Effector CD8-positive, alpha-beta T cell (primary cell): Measurements from ENCODE around the gene ARHGAP35.
"Not testable (repeated sequence)": the region's sequence is repeated elsewhere in the genome, so short reads cannot be mapped to it uniquely, and the experiment has no call there.

Source experiments
- DNase-seq: peaks from one replicate; lab custom pipeline; 2025; lab: John Stamatoyannopoulos, UW

Gene ARHGAP35

DNA sequence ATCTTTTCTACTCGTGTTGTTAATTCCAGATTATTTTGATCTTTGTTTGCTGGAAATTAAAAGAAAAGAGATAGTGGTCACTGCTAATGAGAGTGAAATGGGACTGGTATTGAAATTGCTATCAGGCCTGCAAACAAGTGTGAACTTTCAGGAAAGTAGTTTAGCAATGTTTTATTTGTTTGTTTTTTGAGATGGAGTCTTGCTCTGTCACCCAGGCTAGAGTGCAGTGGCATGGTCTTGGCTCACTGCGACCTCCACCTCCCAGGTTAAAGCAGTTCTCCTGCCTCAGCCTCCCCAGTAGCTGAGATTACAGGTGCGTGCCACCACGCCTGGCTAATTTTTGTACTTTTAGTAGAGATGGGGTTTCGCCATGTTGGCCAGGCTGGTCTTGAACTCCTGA lies 10.4 kb downstream of the ARHGAP35 start:
- DNase-seq = not testable (repeated sequence)

DNA sequence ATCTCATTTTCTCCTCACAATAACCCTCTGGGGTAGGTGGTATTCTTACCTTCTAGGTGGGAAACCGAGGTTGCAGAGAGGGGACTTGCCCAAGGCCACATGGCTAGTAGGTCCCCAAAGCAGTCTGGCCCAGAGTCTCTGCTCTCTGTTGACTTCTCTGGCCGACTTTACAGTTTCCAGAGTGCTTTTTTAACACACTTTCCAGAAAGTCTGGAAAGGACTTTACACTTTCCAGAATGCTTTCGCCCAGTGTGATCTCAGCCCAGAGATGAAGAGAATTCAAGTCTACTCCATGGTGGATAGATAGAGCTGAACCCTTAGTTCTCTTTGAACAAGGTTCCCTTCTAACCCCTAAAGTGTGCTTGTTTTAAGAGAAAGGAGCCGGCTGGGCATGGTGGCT lies 12.2 kb downstream of the ARHGAP35 start:
- no peak for DNase-seq

DNA sequence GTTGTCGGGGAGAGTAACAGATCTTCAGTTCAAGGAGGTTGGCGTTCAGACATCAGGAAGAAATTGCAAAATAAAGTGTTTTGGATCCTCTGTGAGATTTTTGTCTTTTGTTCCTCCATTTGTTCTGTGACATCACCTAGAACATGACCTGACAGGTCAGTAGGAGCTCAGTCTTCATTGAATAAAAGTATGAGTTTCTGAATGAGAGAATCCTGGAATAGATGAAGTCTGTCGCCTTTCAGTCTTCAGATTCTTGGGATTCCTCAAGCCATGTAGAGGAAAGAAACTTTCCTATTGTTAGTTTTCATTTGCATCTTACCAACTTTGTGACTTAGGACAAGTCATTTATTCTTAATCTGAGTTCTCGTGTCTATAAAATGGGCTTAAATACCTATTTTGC lies 14.4 kb downstream of the ARHGAP35 start:
- no peak for DNase-seq

DNA sequence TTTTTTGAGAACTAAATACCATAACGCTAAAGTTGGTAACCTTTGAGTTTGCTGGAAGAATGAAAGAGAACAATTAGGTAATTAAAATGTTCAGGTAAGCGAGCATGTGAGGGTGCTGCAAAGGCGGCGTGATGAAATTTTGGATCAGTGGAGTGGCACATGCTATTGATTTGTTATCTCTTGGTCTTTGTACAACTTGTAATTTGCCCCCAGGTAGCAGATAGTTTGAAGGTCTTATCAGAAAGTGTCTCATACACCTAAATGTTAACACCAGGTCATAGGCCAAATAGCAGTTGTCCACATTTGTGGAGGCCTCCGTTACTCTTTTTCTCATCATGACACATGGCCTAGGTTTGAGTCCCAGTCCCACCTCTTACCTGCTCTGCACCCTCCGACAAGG lies 14.9 kb downstream of the ARHGAP35 start:
- DNase-seq = no peak

DNA sequence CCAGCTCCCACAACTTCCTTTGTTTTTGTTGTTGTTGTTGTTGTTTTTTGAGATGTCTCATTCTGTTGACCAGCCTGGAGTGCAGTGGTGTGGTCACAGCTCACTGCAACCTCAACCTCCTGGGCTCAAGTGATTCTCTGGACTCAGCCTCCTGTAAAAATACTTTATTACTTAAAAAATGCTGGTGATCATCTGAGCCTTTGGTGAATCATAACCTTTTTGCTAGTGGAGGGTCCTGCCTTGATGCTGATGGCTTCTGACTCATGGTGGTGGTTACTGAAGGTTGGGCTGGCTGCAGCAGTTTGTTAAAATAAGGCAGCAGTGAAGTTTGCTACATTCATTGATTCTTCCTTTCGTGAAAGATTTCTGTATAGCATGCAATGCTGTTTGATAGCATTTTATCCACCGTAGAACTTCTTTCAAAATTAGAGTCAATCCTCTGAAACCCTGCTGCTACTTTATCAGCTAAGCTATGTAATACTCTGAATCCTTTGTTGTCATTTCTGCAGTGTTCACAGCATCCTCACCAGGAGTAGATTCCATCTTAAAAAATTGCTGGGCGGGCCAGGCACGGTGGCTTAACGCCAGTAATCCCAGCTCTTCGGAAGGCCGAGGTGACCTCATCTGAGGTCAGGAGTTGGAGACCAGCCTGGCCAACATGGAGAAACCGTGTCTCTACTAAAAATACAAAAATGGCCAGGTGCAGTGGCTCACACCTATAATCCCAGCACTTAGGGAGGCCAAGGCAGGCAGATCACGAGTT lies 18.0 kb downstream of the ARHGAP35 start:
- no peak for DNase-seq

DNA sequence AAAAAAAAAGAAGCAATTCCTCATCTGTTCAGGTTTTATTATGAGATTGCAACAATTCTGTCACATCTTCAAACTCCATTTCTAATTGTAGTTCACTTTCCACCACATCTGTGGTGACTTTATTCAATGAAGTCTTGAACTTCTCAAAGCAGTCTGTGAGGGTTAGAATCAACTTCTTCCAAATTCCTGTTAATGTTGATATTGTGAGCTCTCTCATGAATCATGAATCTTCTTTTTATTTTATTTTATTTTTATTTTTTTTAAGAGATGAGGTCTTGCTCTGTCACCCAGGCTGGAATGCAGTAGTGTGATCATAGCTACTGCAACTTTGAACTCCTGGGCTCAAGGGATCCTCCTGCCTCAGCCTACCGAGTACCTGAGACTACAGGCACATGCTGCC lies 19.6 kb downstream of the ARHGAP35 start:
- DNase-seq = no peak

DNA sequence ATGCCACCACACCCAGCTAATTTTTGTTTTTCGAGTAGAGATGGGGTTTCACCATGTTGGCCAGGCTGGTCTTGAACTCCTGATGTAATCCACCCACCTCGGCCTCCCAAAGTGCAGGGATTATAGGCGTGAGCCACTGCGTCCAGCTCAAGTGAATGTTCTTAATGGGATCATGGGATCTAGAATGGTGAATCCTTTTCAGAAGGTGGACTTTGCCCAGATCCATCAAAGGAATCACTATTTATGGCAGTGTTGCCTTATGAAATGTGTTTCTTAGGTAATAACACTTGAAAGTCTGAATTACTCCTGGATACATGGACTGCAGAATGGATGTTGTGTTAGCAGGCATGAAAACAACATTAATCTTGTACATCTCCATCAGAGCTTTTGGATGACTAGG lies 20.3 kb downstream of the ARHGAP35 start:
- DNase-seq = no peak

DNA sequence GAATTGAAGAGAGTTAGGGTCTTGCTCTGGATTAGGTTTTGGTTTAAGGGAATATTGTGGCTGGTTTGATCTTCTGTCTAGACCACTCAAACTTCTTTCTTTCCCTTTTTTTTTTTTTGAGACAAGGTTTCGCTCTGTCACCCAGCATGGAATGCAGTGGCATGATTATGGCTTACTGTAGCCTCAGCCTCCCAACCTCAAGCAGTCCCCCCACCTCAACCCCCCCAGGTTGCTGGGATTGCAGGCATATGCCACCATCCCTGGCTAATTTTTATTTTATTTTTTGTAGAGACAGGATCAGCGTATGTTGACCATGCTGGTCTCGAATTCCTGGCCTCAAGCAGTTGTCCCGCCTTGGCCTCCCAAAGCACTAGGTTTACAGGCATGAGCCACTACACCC lies 21.2 kb downstream of the ARHGAP35 start:
- DNase-seq = no peak

DNA sequence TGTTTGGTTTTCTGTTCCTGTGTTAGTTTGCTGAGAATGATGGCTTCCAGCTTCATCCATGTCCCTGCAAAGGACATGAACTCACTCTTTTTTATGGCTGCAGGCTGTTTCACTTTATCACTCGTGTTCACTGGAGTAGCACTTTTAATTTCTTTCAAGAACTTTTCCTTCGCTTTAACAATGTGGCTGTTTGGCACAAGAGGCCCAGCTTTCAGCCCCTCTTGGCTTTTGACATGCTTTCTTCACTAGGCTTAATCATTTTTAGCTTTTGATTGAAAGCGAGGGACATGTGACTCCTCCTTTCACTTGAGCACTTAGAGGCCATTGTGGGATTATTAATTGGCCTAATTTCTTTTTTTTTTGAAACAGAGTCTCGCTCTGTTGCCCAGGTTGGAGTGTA lies 22.0 kb downstream of the ARHGAP35 start:
- DNase-seq = not testable (repeated sequence)

DNA sequence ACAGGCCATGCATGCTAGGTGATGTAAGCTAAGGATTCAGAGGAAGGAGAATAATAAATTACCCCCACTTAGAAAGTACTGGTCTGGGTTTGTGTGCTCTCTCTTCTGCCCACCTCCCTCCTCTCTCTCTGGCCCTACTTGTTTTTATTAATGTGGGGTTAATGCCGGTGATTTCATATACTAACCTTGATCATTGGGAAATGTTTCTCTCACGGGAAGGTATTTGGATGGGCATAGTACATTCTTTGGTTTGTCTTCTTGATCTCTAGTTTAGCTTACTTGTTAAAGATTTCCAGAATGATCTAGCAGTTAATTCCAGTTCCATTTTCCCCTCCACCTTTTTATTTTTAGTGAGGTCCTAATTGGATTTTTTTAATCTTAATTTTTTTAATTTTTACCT lies 24.6 kb downstream of the ARHGAP35 start:
- DNase-seq = no peak

DNA sequence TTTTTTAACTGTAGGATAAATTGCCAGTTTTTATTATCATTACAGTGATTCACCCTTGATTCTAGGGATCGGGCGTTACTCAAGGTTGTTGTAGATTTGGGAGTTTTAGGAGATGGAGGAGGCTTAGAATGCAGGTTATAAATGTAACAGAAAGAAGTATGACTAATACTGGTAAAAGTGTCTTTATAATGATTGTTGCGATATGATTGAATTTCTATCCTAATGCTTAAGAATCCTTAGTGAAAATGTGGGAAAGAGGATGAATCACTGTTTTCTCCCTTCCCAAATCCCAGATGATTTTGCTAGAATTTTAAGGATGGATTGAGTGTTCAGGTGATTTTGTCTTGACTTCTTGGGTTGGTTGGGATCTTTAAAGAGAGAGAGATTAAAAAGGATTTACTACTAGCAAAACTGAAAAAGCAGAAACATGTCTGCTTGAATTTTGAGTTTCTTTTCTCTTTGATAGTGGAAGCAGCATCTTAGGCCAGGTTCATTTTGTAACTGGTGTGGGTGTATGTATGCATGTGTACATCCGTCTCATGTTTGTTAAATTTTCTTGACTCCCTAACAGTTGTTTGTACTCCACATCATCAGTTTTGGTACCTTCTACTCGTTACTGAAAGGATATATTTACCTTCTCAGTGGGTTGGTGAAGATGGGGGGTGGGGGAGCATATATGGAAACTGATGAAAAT lies 25.9 kb downstream of the ARHGAP35 start:
- no peak for DNase-seq

DNA sequence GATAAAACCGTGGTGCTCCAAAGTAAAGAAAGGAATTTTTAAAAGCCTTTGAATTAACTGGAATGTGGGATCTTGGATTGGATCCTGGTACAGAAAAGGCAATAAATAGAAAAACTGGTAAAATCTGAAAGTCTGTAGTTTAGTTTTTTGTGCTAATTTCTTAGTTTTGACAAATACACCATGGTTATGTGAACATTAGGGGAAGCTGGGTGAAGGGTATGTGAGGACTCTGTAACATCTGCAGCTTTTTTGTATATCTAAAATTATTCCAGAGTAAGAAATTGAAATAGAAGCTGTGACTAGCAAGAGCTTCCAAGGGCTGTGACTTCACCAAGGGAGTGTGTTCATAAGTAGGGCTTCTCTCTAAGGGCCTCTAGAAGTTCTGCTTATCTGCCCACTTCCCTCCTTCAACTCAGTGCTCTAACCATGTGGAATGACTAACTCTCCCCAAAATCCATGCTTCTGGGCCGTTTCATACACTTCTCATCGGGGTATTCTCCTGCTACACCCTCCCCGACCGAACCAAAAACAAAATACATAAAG lies 26.5 kb downstream of the ARHGAP35 start:
- no peak for DNase-seq

DNA sequence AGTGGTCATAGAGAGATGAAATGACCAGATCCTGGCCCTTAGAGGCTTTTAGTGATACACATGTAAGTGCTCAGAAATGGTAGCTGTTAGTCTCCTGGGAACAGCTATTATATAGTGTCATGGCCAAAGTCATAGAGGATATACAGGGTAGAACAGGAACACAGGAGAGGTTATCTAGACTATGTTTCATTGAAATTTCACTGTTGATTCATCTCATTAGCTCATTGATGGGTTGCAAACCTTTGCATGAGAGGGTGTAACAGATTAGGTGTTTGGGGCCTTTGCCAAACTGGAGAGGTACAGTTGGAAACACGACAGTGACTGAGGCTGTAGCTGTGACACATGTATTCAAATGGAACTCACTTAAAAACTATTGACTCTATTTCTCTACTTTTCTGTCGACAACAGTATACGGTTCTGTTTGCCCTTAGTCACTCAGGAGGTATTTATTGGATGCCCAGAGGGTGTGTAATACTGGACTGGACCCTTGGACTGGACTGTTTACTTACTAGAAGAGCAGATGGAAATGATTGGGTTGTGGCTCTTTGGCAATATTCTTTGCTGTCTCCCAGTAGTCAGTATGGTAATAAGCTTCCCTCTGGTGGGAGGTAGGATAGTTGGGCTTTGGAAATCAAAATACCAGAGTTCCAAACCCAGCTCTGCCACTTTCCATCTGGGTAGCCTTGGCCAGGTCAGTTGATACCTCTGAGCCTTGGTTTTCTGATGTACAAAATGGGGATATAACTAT lies 29.8 kb downstream of the ARHGAP35 start:
- DNase-seq = no peak

DNA sequence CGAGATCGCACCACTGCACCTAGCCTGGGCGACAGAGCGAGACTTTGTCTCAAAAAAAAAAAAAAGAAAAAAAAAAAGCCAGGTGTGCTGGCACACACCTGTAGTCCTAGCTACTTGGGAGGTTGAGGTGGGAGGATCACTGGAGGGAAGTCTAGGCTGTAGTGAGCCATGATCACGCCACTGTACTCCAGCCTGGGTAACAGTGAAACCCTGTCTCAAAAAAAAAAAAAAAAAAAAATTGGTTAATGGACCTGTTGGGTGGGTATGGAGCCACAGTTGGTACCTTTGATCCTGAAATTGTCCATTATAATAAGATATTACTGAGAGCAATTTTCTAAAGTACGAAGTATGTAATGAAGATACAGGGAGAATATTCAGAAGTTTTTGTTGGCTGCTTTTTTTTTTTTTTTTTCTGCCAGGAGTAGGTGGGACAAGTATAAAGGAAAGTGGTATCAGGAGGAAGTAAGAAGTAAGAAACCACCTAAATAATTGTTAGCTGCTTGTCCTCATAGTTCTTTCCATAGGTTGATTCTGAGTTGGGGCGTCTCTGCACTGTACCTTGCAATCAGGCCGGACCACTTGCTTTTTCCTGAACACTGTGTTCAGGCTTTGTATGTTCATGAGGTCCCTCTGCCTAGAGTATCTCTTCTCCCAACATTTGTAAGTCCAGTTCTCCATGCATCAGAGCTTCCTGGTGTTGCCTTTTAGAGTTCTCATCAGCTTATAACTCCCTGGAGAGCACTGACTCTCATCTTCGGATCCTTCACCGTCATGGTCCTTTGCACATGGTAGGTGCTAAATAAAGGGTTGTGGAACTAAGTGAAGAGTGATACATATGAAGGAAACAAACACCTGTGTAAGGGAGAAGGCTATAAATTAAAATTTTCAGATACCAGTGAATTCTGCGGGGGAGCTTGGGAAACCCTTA lies 31.7 kb downstream of the ARHGAP35 start:
- no peak for DNase-seq

DNA sequence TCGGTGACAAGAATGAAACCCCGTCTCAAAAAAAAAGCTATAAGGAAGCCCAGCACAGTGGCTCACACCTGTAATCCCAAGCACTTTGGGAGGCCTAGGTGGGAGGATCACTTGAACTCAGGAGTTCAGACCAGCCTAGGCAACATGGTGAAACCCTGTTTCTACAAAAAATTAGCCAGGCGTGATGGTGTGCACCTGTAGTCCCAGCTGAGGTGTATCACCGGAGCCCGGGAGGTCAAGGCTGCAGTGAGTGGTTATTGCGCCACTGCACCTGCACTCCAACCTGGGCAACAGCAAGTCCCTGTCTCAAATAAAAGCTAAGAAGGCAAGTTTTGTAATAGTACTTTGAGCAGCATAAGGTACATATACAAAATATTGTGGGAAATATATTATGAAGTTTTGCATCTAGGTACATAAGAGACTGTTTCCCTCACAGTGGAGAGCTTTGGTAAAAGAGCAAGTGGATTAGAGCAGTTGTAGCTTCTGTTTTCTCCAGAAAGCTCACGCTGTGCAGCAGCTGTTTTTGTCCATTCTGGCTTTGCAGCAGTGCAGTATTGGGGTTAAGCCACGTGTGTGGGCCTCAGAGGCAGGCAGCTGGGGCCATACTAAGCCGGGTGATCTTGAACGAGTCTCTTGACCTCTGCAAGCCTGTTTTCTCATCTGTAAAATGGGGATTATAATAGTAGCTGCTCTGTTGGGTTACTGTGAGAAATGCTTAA lies 35.4 kb downstream of the ARHGAP35 start:
- DNase-seq = no peak

DNA sequence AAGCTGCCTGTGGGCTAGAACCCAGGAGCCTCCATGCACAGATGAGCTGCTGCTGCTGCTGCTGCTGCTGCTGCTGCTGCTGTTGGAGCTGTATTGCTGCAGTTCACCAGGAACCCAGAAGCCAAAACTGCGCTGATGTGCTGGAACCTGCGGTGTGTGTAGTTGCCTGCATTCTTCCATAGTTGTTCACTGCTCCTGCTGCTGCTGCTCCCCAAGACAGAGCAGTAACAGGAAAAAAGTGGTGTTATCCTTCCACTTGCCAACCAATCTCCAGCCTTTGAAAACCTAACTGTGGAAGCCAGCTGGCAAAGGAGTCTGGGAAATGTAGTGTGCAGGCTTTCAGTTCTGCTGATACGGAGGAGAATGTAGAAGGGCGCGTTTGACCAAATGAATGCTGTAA lies 37.9 kb downstream of the ARHGAP35 start:
- DNase-seq = no peak

DNA sequence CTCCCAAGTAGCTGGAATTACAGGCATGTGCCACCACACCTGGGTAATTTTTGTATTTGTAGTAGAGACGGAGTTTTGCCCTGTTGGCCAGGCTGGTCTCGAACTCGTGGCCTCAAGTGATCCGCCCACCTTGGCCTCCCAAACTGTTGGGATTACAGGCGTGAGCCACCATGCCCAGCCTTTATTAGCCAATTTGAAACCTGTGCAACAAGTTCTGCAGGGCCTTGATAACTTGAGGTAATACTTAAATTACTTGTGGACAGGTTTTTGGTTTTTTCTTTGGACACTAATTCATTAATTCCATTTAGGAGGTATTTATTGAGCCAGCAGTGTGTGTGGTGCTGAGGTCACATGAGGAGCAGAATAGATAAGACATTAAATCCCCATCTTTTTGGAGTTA lies 39.5 kb downstream of the ARHGAP35 start:
- DNase-seq = no peak

DNA sequence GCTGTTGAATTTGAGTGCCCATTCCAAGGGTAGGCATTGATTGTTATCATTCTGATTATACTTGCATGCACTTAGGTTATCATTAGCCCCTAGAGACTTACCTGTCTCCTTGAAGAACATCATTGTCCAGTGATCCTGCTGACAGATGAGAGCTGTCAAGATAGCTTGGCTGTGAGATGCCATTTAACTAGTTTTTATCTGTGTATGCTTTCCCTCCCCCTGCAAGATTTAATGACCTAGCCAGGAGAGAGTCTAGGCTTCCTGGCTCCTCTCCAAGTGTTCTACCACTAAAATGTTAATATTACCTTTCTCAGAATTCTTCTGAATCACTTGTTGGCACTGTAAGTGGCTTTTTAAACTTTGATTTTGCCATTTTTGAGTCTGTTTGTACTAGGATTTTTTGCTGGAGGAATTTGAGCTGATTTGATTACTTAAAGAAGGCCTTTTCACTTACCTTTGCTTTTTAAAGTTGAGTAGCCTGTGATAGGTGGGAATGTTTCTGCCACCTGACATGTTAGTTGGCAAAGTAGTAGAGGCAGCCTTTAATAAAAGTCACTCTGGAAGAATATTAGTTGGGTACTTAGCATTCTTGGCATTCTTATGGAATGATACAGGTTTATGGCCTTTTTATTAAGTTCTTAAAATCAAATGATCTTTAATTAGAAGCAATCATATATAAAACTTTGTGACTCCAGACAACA lies 41.1 kb downstream of the ARHGAP35 start:
- DNase-seq = no peak

DNA sequence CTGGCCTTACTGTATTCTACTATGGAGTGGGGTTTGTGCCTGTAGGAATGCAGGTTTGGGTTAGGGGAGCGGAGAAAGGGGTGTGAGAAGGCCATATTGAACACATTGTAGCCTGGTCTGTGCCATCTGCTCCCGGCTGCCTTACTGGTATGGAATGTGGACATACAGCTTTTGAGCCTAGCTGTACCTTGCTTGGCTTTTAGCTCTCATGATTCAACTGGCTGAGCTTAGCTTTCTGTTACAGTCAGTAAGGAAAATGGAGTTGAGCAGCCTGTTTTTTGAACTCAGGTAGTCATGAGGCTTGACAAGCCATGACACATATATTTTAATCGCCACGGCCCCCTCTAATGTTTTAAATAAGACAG lies 41.6 kb downstream of the ARHGAP35 start:
- no peak for DNase-seq

DNA sequence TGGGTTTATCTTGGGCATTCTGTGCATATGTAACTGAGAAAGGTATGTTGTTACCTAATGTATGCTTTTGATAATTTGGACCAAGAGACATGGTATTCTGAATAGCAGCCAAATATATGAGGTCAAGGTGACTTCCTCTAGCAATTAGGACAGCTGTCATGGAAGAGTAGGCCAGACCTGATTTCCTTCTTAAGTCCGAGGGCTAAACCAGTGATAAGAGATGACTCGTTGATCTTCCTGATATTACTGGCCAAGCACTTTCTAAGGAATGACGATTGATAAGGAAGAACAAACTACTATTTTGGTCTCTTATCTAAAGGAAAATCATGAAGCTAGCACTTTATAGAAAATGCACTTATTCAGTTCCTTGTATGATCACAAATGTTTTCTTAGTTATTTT lies 42.7 kb downstream of the ARHGAP35 start:
- no peak for DNase-seq
